ENCODE results near the gene BTN2A1. TPM values are rescaled to one million over a fixed set of nuclear protein-coding genes. Genes with fewer than 3 reads are reported as not detected.

The BTN2A1 gene
- total and polyA plus RNA-seq, 10 of the 15 experiments (the other 5 are each of a cell fraction or from before 2014, with no cell fraction given): 8.2 to 28.0 (median 15.8) TPM

- intact Hi-C loops (cut with micrococcal nuclease; ENCODE audit: unreplicated experiment) (no loop called here), in situ Hi-C loops (cut with MboI) (no loop called here)
- no peaks in the 10 kb centered on the region for H3K36me3 ChIP-seq (ENCODE audit: control insufficient read depth in 2 of 2, insufficient read depth in 2 of 2, low read length in 1 of 2)
- ATAC-seq (no peak), DNase-seq (ENCODE audit: low read depth, low spot score) (no peak), FAIRE-seq (no peak)
- H3K4me2 ChIP-seq (ENCODE audit: control insufficient read depth, insufficient read depth): no peak overlapping the region
- no peak overlapping the region for H3K9ac ChIP-seq (ENCODE audit: control insufficient read depth, insufficient read depth, low read length)
- H3K27me3 ChIP-seq (replicated peaks in 1 of 2; ENCODE audit: control insufficient read depth in 2 of 2, insufficient read depth in 2 of 2, low read length in 1 of 2): no peaks in the 10 kb centered on the region
- SMC1A ChIA-PET (ENCODE audit: uncharacterized antibody, unreplicated experiment): interaction anchor here (0.8 to 1.6 kb wide), 4 partner anchors 11 to 26 kb away, joined by 3 to 4 read pairs (median 4); no protein-coding TSS in a partner anchor
- RAD21 ChIA-PET (ENCODE audit: unreplicated experiment): no interaction called here
- no peaks in the 10 kb centered on the region; the same call in 2 of the 3 replicates for H3K9me3 ChIP-seq (replicated peaks; ENCODE audit: control insufficient read depth, insufficient read depth, low read length)
- no peaks in the 10 kb centered on the region for H4K20me1 ChIP-seq (ENCODE audit: control insufficient read depth, insufficient read depth)
- BruUV-seq (replicated peaks): no TSS peak
- no peaks in the 10 kb centered on the region for H3K4me1 ChIP-seq (ENCODE audit: control insufficient read depth, insufficient read depth, low read length)
- CTCF ChIA-PET: interaction anchor here (0.6 kb wide), 1 partner anchor 20 kb away, joined by 3 read pairs; no protein-coding TSS in a partner anchor
- H3K27ac ChIP-seq (ENCODE audit: control insufficient read depth, insufficient read depth): no peak overlapping the region
- POLR2A ChIA-PET: interaction anchor here (0.6 to 1.1 kb wide), 2 partner anchors 8 to 25 kb away, joined by 3 to 5 read pairs; no protein-coding TSS in a partner anchor
- H3K4me3 ChIP-seq: no peak overlapping the region
- no peaks in the 10 kb centered on the region for H3K79me2 ChIP-seq (ENCODE audit: control insufficient read depth, insufficient read depth, low read length)
- TF ChIP-seq, protein P1, sequence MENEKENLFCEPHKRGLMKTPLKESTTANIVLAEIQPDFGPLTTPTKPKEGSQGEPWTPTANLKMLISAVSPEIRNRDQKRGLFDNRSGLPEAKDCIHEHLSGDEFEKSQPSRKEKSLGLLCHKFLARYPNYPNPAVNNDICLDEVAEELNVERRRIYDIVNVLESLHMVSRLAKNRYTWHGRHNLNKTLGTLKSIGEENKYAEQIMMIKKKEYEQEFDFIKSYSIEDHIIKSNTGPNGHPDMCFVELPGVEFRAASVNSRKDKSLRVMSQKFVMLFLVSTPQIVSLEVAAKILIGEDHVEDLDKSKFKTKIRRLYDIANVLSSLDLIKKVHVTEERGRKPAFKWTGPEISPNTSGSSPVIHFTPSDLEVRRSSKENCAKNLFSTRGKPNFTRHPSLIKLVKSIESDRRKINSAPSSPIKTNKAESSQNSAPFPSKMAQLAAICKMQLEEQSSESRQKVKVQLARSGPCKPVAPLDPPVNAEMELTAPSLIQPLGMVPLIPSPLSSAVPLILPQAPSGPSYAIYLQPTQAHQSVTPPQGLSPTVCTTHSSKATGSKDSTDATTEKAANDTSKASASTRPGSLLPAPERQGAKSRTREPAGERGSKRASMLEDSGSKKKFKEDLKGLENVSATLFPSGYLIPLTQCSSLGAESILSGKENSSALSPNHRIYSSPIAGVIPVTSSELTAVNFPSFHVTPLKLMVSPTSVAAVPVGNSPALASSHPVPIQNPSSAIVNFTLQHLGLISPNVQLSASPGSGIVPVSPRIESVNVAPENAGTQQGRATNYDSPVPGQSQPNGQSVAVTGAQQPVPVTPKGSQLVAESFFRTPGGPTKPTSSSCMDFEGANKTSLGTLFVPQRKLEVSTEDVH (IDR thresholded peaks at IDR 0.05; ENCODE audit: low read depth, partially characterized antibody): no peak
- TF ChIP-seq EED (IDR thresholded peaks at IDR 0.05; ENCODE audit: low read depth) (no peak), CTCF (IDR thresholded peaks at IDR 0.05 in 2 of 3, conservative IDR thresholded peaks at IDR 0.05 in 1 of 3; ENCODE audit: control insufficient read depth in 2 of 3, extremely low read depth in 1 of 3, insufficient read depth in 1 of 3, low read depth in 3 of 3, low read length in 3 of 3) (no peak), STAT1 (conservative IDR thresholded peaks at IDR 0.05) (no peak)
- H2AFZ ChIP-seq (ENCODE audit: control insufficient read depth, low read depth, low read length): no peak overlapping the region
- 96% methylated on average over 1 of the region's 1 CpG for WGBS (ENCODE audit: insufficient coverage, insufficient replicate concordance, low lambda C conversion rate, missing lambda C conversion rate)
Observed at GRCh38 chr6:26487466-26487865, 29.7 kb downstream of the BTN2A1 start.

Measured in GM12878 (cell line).